ENCODE results near the gene KATNA1.
"Not testable (repeated sequence)": the region's sequence is repeated elsewhere in the genome, so short reads cannot be mapped to it uniquely, and the experiment has no call there.

Gene KATNA1

GRCh38 chr6:149648148-149649145 lies at the start of gene KATNA1:
KATNA1 (minus strand) TSS chr6:149648714; CDS start chr6:149638547, 10,167 bp downstream.
- no peak for DNase-seq

DNA sequence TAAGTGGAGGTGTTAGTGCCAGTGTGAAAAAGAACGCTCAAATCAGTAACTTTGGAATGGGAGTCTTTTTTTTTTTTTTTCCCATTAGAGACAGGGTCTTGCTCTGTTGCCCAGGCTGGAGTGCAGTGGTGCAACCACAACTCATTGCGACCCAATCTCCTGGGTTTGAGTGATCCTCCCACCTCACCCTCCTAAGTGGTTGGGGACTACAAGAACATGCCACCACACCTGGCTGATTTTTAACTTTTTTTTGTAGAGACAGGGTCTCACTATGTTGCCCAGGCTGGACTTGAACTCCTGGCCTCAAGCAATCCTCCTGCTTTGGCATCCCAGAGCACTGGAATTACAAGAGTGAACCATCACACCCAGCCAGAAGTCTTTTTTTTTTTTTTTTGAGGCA lies 49.7 kb upstream of the KATNA1 start:
- no peak for DNase-seq

DNA sequence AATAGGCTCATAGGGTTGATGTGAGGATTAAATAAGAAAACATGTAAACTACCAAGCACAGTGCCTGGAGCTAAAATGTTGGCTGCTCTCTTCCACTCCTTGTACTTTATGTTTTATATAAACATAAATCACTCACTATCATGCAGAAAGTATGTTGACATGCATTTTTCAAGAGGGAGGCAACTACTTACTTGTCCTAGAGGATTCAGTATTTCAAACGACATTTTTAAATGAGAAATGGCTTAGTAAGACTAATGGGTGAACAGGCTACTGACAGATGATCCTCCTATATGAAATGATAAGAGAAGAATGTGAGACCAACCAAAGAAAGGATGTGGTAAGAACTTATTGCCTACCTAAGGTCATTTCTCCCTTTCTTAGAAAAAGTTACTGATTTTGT lies 48.4 kb upstream of the KATNA1 start:
- DNase-seq, result peak; percentile 41

GRCh38 chr6:149694921-149695320 lies 46.4 kb upstream of the KATNA1 start:
- no peak for DNase-seq

- DNase-seq, result no peak
Observed at GRCh38 chr6:149691201-149691600, 42.7 kb upstream of the KATNA1 start.

GRCh38 chr6:149686230-149686629 lies 37.7 kb upstream of the KATNA1 start:
- no peak for DNase-seq

- DNase-seq, result no peak
Observed at GRCh38 chr6:149683256-149683859, 34.8 kb upstream of the KATNA1 start.

GRCh38 chr6:149681845-149682244 lies 33.3 kb upstream of the KATNA1 start:
- DNase-seq, result not testable (repeated sequence)

DNA sequence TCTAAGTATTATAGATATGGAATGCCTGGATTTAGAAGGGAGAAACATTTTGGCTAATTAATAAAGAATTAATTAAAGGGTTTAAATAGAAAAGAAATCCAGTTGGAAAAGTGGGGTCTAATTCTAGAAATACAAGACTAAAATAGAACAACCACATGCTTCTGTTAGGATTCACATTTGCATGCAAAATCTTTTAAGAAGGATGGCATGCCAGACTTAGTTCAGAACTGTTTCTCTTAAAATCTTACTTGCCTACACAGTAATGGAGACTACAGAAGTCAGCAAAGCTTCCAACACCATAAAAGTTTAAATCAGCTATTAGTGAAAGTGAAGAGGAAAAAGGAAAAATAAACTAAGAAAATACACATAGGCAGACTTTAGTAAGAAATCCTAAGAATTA lies 32.7 kb upstream of the KATNA1 start:
- no peak for DNase-seq

GRCh38 chr6:149680503-149680902 lies 32.0 kb upstream of the KATNA1 start:
- DNase-seq, result no peak

- DNase-seq, result not testable (repeated sequence)
Observed at GRCh38 chr6:149672265-149672664, 23.8 kb upstream of the KATNA1 start.

- DNase-seq, result no peak
Observed at GRCh38 chr6:149660028-149660427, 11.5 kb upstream of the KATNA1 start.

DNA sequence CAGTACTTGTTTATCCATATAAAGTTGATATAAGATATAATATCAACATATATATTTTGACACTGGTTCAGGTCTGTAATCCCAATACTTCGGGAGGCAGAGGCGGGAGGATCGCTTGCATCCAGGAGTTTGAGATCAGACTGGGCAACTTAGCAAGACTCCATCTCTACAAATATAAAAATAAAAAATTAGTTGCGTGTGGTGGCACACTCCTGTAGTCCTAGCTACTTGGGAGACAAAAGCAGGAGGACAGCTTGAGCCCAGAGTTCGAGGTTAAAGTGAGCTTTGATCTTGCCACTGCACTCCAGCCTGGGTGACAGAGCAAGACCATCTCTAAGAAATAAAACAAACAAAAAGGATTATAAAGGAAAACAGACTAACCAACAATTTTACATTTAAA lies 8.9 kb upstream of the KATNA1 start:
- DNase-seq, result no peak

GRCh38 chr6:149651056-149651455 lies 2.5 kb upstream of the KATNA1 start:
- no peak for DNase-seq

DNA sequence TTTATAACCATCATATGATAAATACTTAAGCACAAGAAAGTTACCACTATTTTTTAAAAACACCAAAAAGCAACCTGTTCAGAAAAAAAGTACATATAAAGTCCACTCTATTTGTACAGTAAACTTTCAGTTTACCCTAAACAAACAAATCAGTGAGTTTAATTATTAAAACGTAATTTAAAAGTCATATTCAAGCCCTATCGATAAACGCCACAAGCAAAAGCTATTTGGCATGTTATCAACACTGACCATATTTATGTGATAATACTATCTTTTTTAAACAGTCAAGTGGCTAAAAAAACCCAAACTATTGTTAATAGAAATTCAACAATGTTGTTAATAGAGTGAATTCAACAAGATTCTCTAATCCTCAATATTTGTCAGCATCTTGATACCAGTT lies 1.9 kb downstream of the KATNA1 start:
- DNase-seq, result no peak

DNA sequence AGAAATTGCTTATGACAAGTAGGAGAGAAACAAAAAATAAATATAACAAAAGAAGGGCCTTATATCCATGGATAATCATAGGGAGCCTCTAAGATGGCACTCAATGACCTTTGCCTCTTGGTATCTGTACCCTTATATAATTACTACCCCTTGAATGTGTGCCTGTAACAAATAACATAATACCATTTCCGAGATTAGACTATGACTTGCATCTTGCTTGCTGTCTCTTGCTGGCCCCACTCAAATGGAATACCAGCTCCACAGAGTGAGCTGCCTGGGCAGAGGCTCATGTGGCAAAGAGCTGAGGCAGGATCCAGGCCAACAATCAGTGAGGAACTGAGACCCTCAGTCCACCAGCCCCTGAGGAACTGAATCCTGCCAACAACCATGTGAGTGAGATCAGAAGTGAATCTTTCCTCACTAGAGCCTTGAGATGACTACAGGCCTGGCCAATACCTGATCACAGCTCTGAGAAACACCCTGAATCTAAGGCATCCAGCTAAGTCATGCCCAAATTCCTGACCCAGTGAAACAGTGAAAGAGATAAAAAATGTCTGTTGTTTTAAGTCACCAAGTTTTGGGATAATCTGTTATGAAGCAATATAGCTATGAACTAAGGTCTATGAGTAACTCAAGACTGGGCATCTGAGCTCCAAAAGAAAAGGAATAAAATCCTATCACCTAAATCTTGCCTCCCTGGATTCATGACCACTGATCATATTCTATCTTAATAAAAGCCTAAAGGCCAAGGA lies 5.5 kb downstream of the KATNA1 start:
- DNase-seq, result no peak

- DNase-seq, result no peak
Observed at GRCh38 chr6:149636124-149636523, 12.4 kb downstream of the KATNA1 start.

DNA sequence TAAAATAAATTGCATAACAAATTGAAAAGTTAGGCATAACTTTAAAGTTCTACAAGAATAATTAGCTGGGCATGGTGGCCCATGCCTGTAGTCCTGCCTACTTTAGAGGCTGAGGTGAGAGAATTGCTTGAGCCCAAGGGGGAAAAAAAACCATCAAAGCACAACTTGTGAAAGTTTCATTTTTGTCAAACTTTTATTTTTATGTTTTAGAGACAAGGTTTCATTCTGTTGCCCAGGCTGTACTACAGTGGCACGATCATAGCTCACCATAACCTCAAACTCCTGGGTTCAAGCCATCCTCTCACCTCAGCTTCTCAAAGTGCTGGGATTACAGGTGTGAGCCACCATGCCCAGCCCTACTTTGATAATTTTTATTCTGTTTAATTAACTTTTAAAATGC lies 14.2 kb downstream of the KATNA1 start:
- DNase-seq, result no peak

- DNase-seq, result no peak
Observed at GRCh38 chr6:149628875-149629510, 19.5 kb downstream of the KATNA1 start.

- no peak for DNase-seq
Observed at GRCh38 chr6:149627672-149628071, 20.8 kb downstream of the KATNA1 start.

DNA sequence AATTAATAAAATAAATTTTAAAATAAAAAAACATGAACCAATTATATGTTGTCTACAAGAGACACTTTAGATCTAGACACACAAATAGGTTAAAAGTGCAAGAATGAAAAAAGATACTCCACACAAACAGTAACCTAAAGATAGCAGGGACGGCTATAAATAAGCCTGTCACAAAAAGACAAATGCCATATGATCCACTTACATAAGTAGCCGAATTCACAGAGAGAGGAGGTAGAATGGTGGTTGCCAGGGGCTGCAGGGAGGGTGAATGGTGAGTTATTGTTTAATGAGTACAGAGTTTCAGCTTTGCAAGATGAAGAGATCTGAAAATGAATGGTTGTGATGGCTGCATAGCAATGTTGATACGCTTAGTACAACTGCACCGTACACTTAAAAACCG lies 32.7 kb downstream of the KATNA1 start:
- DNase-seq, result no peak

DNA sequence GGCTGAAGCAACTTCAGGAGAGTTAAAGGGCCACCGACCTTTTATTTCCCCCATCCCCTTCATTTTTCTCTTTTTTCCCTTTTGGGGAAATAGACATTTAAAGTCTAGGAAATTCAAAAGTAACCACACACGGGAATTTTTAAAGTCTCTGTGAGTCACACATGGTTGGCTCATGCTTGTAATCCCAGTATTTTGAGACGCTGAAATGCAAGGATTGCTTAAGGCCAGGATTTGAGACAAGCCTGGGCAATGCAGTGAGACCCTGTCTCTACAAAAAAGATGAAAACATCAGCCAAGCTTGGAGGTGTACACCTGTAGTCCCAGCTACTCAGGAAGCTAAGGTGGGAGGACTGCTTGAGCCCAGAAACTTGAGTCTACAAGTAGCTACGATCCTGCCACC lies 34.2 kb downstream of the KATNA1 start:
- DNase-seq, result no peak

DNA sequence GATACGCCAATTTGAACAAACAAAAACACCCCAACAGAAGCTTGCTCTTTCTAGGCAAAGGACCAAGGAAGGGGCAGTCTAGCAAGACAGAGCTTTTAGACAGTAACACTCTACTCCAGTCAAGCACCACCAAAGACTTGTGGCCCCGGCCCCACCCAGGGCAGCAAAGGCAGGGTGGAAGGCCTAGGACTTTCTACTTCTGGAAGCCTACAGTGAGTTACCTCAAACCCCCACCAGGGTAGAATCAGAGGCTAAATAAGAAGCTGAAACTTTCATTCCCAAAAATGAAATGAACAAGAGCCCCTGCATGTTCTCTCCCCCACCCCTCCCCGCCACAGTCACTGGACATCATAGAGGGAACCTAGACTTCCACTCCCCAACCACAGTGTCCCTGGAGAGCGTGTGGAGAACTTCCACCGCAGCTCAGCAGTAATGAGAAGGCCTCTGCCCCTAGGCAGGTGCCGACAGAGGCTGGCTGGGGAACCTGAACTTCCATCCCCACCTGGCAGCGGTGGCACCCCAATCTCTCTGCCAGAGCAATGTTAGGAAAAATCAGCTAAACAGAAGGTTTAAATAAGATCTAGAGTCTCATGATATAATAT lies 40.0 kb downstream of the KATNA1 start:
- no peak for DNase-seq
